DOHH2 (cell line): Measurements from ENCODE around the gene DCUN1D1.

Experiments used
- H3F3A ChIP-seq: fragments of 200-600 bp; sonication (generic), shearing (Covaris generic); 2 replicates; pipeline ENCODE4 v1.6.0; 2016; ENCODE audit warnings: antibody characterized with exemption, mild to moderate bottlenecking; ENCODE audit not compliant: control insufficient read depth, insufficient read depth
- H3K27ac ChIP-seq: fragments of 200-600 bp; sonication (generic); 2 replicates; pipeline ENCODE4 v1.5.1; 2014; ENCODE audit warnings: low read depth, mild to moderate bottlenecking, low read length, moderate library complexity
- H3K27me3 ChIP-seq: fragments of 200-600 bp; sonication (generic); 2 replicates; pipeline ENCODE4 v1.6.1; 2014; ENCODE audit warnings: mild to moderate bottlenecking, low read length, mixed read lengths; ENCODE audit not compliant: control insufficient read depth
- H3K36me3 ChIP-seq: fragments of 200-600 bp; sonication (generic); 2 replicates; pipeline ENCODE4 v1.6.1; 2014; ENCODE audit warnings: mild to moderate bottlenecking, low read length, moderate library complexity, mixed read lengths; ENCODE audit not compliant: control insufficient read depth
- H3K4me1 ChIP-seq: fragments of 200-600 bp; sonication (generic); 2 replicates; pipeline ENCODE4 v1.6.1; 2014; ENCODE audit warnings: mild to moderate bottlenecking, low read length, mixed read lengths; ENCODE audit not compliant: control insufficient read depth
- H3K4me2 ChIP-seq: fragments of 200-600 bp; sonication (generic); 2 replicates; pipeline ENCODE4 v1.6.0; 2014; ENCODE audit warnings: mild to moderate bottlenecking, low read length, moderate library complexity
- H3K4me3 ChIP-seq: fragments of 200-600 bp; sonication (generic); 2 replicates; pipeline ENCODE4 v1.5.1; 2014; ENCODE audit warnings: mild to moderate bottlenecking, low read length, mixed read lengths
- H3K79me2 ChIP-seq: fragments of 200-600 bp; sonication (generic); 2 replicates; pipeline ENCODE4 v1.6.1; 2014; ENCODE audit warnings: mild to moderate bottlenecking, low read length, mixed read lengths; ENCODE audit not compliant: control insufficient read depth
- H3K9me2 ChIP-seq: fragments of 200-600 bp; sonication (generic); replicated peaks from 2 replicates; pipeline ENCODE4 v1.6.1; 2014; ENCODE audit warnings: mild to moderate bottlenecking, low read length, mixed read lengths; ENCODE audit not compliant: control insufficient read depth
- H3K9me3 ChIP-seq: fragments of 200-600 bp; sonication (generic); 2 replicates; pipeline ENCODE4 v1.6.1; 2014; ENCODE audit warnings: antibody characterized with exemption, low read length, mixed read lengths; ENCODE audit not compliant: control insufficient read depth, insufficient read depth
- H4K20me1 ChIP-seq: fragments of 200-600 bp; sonication (generic); 2 replicates; pipeline ENCODE4 v1.6.0; 2014; ENCODE audit warnings: low read depth, mild to moderate bottlenecking, antibody characterized with exemption, low read length, moderate library complexity; ENCODE audit not compliant: control insufficient read depth, insufficient read depth
- EZH2phosphoT487 ChIP-seq: fragments of 200-600 bp; sonication (generic); IDR thresholded peaks from 2 replicates; pipeline ENCODE4 v1.6.1; 2017; ENCODE audit warnings: borderline replicate concordance, mild to moderate bottlenecking, antibody characterized with exemption, low read length, moderate library complexity, mixed read lengths
- TF ChIP-seq, protein P1 (sequence below): fragments of 200-600 bp; sonication (generic); IDR thresholded peaks from one replicate; pipeline ENCODE4 v1.5.1; 2014; ENCODE audit warnings: antibody characterized with exemption, mild to moderate bottlenecking, low read depth, low read length; ENCODE audit not compliant: poor library complexity, severe bottlenecking

DCUN1D1 gene

DNA sequence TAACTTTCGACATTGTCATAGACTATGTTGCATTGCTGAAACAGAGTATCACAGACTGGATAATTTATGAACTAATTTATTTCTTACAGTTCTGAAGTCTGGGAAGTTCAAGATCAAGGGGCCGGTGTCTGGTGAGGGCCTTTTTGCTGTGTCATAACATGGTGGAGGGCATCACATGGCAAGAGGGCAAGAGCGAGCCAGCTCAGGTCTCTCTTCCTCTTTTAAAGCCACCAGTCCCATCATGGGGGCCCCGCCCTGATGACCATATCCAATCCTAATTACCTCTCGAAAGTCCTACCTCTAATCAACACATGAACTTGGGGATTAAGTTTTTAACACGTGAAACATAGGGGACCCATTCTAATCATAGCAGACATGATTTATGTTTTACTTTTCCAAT is 33.5 kb upstream of the DCUN1D1 start:
- TF ChIP-seq EZH2phosphoT487 = no peak
- TF ChIP-seq, protein P1, sequence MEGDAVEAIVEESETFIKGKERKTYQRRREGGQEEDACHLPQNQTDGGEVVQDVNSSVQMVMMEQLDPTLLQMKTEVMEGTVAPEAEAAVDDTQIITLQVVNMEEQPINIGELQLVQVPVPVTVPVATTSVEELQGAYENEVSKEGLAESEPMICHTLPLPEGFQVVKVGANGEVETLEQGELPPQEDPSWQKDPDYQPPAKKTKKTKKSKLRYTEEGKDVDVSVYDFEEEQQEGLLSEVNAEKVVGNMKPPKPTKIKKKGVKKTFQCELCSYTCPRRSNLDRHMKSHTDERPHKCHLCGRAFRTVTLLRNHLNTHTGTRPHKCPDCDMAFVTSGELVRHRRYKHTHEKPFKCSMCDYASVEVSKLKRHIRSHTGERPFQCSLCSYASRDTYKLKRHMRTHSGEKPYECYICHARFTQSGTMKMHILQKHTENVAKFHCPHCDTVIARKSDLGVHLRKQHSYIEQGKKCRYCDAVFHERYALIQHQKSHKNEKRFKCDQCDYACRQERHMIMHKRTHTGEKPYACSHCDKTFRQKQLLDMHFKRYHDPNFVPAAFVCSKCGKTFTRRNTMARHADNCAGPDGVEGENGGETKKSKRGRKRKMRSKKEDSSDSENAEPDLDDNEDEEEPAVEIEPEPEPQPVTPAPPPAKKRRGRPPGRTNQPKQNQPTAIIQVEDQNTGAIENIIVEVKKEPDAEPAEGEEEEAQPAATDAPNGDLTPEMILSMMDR = no peak
- Histone ChIP-seq H3K9me3 (no peaks in the 10 kb centered on the region), H3K9me2 (no peaks in the 10 kb centered on the region), H3K4me3 (no peak overlapping the region), H3K4me1 (no peaks in the 10 kb centered on the region), H3K79me2 (no peaks in the 10 kb centered on the region), H4K20me1 (no peaks in the 10 kb centered on the region), H3K36me3 (peaks cover 26% of the 10 kb centered on the region), H3K27me3 (no peaks in the 10 kb centered on the region), H3K27ac (no peak overlapping the region), H3F3A (no peaks in the 10 kb centered on the region), H3K4me2 (no peak overlapping the region)

DNA sequence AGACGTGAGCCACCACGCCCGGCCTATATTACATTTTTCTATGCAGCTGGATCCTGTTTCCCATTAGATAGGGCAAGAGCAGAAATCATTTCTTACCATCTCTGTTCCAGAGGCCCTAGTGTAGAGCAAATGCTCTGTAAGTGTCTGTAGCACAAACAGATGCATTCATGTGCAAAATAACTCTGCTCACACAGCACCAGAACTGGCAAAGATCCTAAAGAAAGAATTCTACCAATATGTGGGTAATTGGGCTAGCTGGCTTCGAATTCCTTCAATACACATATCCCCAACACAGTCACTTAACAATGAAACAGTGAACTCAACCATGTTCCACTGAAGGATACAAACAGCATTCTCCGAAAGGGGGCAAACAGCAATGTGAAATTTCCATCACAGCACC is 32.7 kb upstream of the DCUN1D1 start:
- Histone ChIP-seq H3K4me2 (no peak overlapping the region), H3F3A (no peaks in the 10 kb centered on the region), H3K27me3 (no peaks in the 10 kb centered on the region), H3K79me2 (no peaks in the 10 kb centered on the region), H3K27ac (no peak overlapping the region), H3K36me3 (peaks cover 20% of the 10 kb centered on the region), H3K4me3 (no peak overlapping the region), H4K20me1 (no peaks in the 10 kb centered on the region), H3K9me3 (no peaks in the 10 kb centered on the region), H3K9me2 (no peaks in the 10 kb centered on the region), H3K4me1 (no peaks in the 10 kb centered on the region)
- TF ChIP-seq, protein P1 = no peak
- TF ChIP-seq EZH2phosphoT487 = no peak

DNA sequence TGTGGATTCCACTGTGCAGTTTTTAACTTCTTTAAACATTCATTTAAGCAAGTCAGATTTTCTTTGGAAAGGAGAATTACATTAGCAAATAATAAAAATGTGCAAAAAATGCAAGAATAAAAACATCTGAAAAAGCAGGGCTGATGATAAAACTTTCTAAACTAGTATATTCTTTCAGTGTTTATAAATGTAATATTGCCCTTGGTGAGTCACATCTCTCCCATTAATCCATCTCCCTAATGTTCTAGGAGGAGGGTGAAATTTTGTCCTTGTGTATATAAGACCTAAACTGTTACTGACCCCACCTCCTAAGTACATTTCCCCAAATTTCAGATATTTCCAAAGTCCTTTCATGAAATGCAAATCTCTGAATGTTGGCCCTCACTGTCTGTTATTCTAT is 28.5 kb upstream of the DCUN1D1 start:
- no peaks in the 10 kb centered on the region for H3F3A ChIP-seq
- H3K4me3 ChIP-seq = no peak overlapping the region
- no peaks in the 10 kb centered on the region for H4K20me1 ChIP-seq
- H3K4me2 ChIP-seq = no peak overlapping the region
- H3K79me2 ChIP-seq = no peaks in the 10 kb centered on the region
- no peaks in the 10 kb centered on the region for H3K27me3 ChIP-seq
- no peaks in the 10 kb centered on the region for H3K4me1 ChIP-seq
- H3K27ac ChIP-seq = no peak overlapping the region
- TF ChIP-seq EZH2phosphoT487 = no peak
- TF ChIP-seq, protein P1 = no peak
- no peaks in the 10 kb centered on the region for H3K36me3 ChIP-seq
- no peaks in the 10 kb centered on the region for H3K9me3 ChIP-seq
- H3K9me2 ChIP-seq = no peaks in the 10 kb centered on the region

DNA sequence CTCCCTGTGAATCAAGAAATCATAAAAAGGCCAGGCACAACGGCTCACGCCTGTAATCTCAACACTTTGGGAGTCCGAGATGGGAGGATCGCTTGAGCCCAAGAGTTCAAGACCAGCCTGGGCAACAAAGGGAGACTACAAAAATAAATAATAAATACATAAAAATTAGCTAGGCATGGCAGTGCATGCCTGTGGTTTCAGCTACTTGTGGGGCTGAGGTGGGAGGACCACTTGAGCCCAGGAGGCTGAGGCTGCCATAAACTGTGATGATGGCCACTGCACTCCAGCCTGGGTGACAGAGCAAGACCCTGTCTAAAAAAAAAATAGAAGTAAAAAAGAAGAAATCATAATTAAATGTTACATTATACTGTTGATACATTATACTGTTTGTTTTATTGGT is 28.0 kb upstream of the DCUN1D1 start:
- no peak overlapping the region for H3K4me2 ChIP-seq

More for the DNA sequence above, 28.0 kb upstream of the DCUN1D1 start:
- Histone ChIP-seq H4K20me1 (no peaks in the 10 kb centered on the region), H3K79me2 (no peaks in the 10 kb centered on the region), H3K4me1 (no peaks in the 10 kb centered on the region), H3F3A (no peaks in the 10 kb centered on the region), H3K9me3 (no peaks in the 10 kb centered on the region), H3K27me3 (no peaks in the 10 kb centered on the region), H3K36me3 (no peaks in the 10 kb centered on the region), H3K27ac (no peak overlapping the region), H3K4me3 (no peak overlapping the region), H3K9me2 (no peaks in the 10 kb centered on the region)
- TF ChIP-seq EZH2phosphoT487 = no peak
- TF ChIP-seq, protein P1 = no peak
